ENCODE measurements around the gene PCMTD2. TPM values are rescaled to one million over a fixed set of nuclear protein-coding genes. Genes with fewer than 3 reads are reported as not detected.

Gene PCMTD2
- total and polyA plus RNA-seq, 7 donors, result 9.9 to 73.9 (median 60.3) TPM

GRCh38 chr20:64266988-64267387, 11.4 kb downstream of the PCMTD2 start:
- H3K36me3 ChIP-seq, result peaks cover 0 to 36% (median 0%) of the 10 kb centered on the region in 4 donors
- TF ChIP-seq CTCF (IDR thresholded peaks at IDR 0.05), result no peak
- no peak for TF ChIP-seq POLR2A (IDR thresholded peaks at IDR 0.05)
- no peak for TF ChIP-seq EP300 (IDR thresholded peaks at IDR 0.05)
- no peak for TF ChIP-seq POLR2AphosphoS5 (IDR thresholded peaks at IDR 0.05)
- peaks cover 0 to 5% (median 0%) of the 10 kb centered on the region in 4 donors for H3K4me1 ChIP-seq
- 88 to 92% methylated on average over 5 of the region's 5 CpGs for WGBS, 2 donors
- no peak for DNase-seq
- H3K27me3 ChIP-seq, result no peaks in the 10 kb centered on the region
- intact Hi-C loops (cut with DNase I), result no loop called here
- no peaks in the 10 kb centered on the region for H3K9me3 ChIP-seq
- no peak overlapping the region for H3K4me3 ChIP-seq
- no peak overlapping the region for H3K27ac ChIP-seq

GRCh38 chr20:64268174-64268573, 12.6 kb downstream of the PCMTD2 start:
- WGBS, 2 donors, result 97% methylated on average over 10 of the region's 10 CpGs
- H3K27ac ChIP-seq, result no peak overlapping the region
- TF ChIP-seq POLR2AphosphoS5 (IDR thresholded peaks at IDR 0.05) (no peak), EP300 (IDR thresholded peaks at IDR 0.05) (no peak), POLR2A (IDR thresholded peaks at IDR 0.05) (no peak), CTCF (IDR thresholded peaks at IDR 0.05) (no peak)
- H3K4me1 ChIP-seq, result no peaks in the 10 kb centered on the region
- no peak for DNase-seq
- peaks cover 0 to 48% (median 0%) of the 10 kb centered on the region in 4 donors for H3K36me3 ChIP-seq
- intact Hi-C loops (cut with DNase I), result no loop called here
- no peaks in the 10 kb centered on the region for H3K9me3 ChIP-seq
- H3K27me3 ChIP-seq, result no peaks in the 10 kb centered on the region
- H3K4me3 ChIP-seq, result no peak overlapping the region

- intact Hi-C loops (cut with DNase I), result no loop called here
- H3K4me3 ChIP-seq, result no peak overlapping the region
- H3K27me3 ChIP-seq, result no peaks in the 10 kb centered on the region
- TF ChIP-seq POLR2A (IDR thresholded peaks at IDR 0.05) (no peak), CTCF (IDR thresholded peaks at IDR 0.05) (no peak), EP300 (IDR thresholded peaks at IDR 0.05) (no peak), POLR2AphosphoS5 (IDR thresholded peaks at IDR 0.05) (no peak)
- no peaks in the 10 kb centered on the region for H3K4me1 ChIP-seq
- H3K9me3 ChIP-seq, result no peaks in the 10 kb centered on the region
- H3K27ac ChIP-seq, result no peak overlapping the region
- DNase-seq, result no peak
- 97 to 98% methylated on average over 53 of the region's 53 CpGs for WGBS, 2 donors
- H3K36me3 ChIP-seq, result peaks cover 0 to 62% (median 2%) of the 10 kb centered on the region in 4 donors
Measured at GRCh38 chr20:64269604-64270411, 14.3 kb downstream of the PCMTD2 start.

GRCh38 chr20:64271636-64272035, 16.1 kb downstream of the PCMTD2 start:
- no peak for TF ChIP-seq EP300 (IDR thresholded peaks at IDR 0.05)
- TF ChIP-seq POLR2AphosphoS5 (IDR thresholded peaks at IDR 0.05), result no peak
- no peak for TF ChIP-seq CTCF (IDR thresholded peaks at IDR 0.05)
- TF ChIP-seq POLR2A (IDR thresholded peaks at IDR 0.05), result no peak
- H3K4me3 ChIP-seq, result no peak overlapping the region
- H3K27me3 ChIP-seq, result no peaks in the 10 kb centered on the region
- DNase-seq, result no peak
- H3K27ac ChIP-seq, result no peak overlapping the region
- 94% methylated on average over 11 of the region's 11 CpGs for WGBS, 2 donors
- H3K36me3 ChIP-seq, result peaks cover 0 to 51% (median 2%) of the 10 kb centered on the region in 4 donors
- intact Hi-C loops (cut with DNase I), result no loop called here
- H3K4me1 ChIP-seq, result no peaks in the 10 kb centered on the region
- no peaks in the 10 kb centered on the region for H3K9me3 ChIP-seq

Measured in sigmoid colon (tissue), 7 donors.